Fibroblast of the aortic adventitia (primary cell): ENCODE results near the gene TCF4. TPM values are rescaled to one million over a fixed set of nuclear protein-coding genes. Genes with fewer than 3 reads are reported as not detected.
A peak's percentile ranks its signal among the peaks of the same experiment; 100 is the strongest.

Source experiments
- DNase-seq: peaks from one replicate; pipeline ENCODE4 v3.0.0-alpha.2; 2010; ENCODE audit warnings: low read depth
- H3K4me3 ChIP-seq: 2 replicates; pipeline ENCODE4 v1.5.1; 2011; ENCODE audit warnings: low read depth, mild to moderate bottlenecking, control low read depth, low read length, moderate library complexity
- CTCF ChIP-seq: IDR thresholded peaks from 2 replicates; pipeline ENCODE4 v1.5.1; 2011; ENCODE audit warnings: mild to moderate bottlenecking, low read length, control low read depth, inconsistent platforms; ENCODE audit not compliant: insufficient read depth
- small RNA-seq: library from RNA; depleted of rRNA; stranded (forward); fragments of <200 nt; gene quantifications from one replicate; pipeline ENCODE3, GENCODE V24; 2012
- total RNA-seq: library from RNA; depleted of rRNA; stranded (reverse); fragments of >200 nt; gene quantifications from 2 replicates; pipeline ENCODE4 v1.2.3, GENCODE V29; 2012; ENCODE audit warnings: low replicate concordance

The TCF4 gene
- total RNA-seq, 1 donor, result 105 TPM

- no peak for TF ChIP-seq CTCF
- DNase-seq, result no peak
- H3K4me3 ChIP-seq, result no peak overlapping the region
Observed at GRCh38 chr18:55189972-55190371, 398.0 kb downstream of the TCF4 start.

DNA sequence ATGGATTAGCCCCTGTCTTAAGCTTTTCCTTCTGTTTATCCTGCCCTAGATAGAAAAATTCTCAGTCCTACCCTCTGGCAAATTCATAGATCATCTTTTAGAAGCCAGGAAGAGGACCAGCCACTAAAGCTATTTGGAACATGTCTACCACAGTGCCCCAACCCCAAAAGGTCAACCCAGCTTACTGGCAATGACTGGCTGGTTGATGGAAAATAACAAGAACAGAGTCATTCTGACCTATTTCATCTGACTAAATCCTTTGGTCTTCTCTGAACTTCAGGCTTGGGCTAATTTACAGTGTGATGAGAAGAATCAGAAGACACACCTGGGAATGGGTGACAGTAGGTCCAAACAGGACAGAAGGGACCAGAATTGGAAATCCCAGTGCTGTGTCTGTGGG is 401.4 kb downstream of the TCF4 start:
- no peak overlapping the region for H3K4me3 ChIP-seq
- DNase-seq, result no peak
- TF ChIP-seq CTCF, result no peak

GRCh38 chr18:55185391-55185790 is 402.6 kb downstream of the TCF4 start:
- H3K4me3 ChIP-seq, result no peak overlapping the region
- TF ChIP-seq CTCF, result no peak
- no peak for DNase-seq

GRCh38 chr18:55179835-55180234 is 408.2 kb downstream of the TCF4 start:
- peak; percentile 42 for DNase-seq
- no peak overlapping the region for H3K4me3 ChIP-seq
- no peak for TF ChIP-seq CTCF

DNA sequence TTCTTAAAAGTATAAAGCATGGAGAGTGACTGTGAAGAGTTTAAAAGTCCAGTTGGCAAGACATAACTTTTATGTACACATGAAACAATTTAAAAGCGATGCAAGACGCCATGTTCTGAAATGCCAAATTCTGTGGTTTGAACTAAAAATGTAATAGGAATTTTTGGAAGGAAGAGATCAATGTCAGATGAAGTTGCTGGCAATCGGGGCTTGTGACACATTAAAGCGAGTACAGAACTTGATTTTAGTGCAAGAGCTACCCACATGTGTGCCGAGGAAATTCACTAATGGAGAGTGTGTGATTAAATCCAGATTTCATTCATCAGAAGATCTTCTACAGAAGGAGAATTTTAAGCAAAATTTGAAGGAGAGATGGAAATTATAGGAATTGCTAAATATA is 408.6 kb downstream of the TCF4 start:
- no peak for TF ChIP-seq CTCF
- DNase-seq, result peak; percentile 5

DNA sequence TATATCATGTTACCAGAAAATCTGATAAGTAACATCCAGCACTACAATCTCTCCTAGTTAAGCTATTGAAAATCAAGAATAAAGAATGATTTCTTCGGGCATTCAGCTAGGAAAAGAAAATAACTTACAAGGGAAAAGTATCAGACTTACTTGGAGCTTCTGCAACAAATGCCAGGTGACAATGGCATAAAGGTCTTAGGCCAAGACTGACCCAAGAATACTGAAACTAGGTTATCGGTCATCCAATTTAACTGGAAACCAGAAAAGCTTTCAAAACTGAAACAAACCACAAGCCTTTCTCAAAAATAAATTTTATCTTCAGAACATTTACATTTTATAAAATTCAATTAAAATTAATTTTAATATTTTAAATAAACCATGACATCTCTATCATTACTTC is 414.7 kb downstream of the TCF4 start:
- TF ChIP-seq CTCF, result no peak
- DNase-seq, result no peak
- H3K4me3 ChIP-seq, result no peak overlapping the region

More for the DNA sequence above, 408.6 kb downstream of the TCF4 start:
- H3K4me3 ChIP-seq, result no peak overlapping the region

Small RNAs within 50 kb of the gene (small RNA-seq; reads per million reads assigned to genes)
- 0.32 reads per million for gene MIR4529
